Measurements from ENCODE around the gene PCSK2. TPM values are rescaled to one million over a fixed set of nuclear protein-coding genes. Genes with fewer than 3 reads are reported as not detected.

The PCSK2 gene
- total and polyA plus RNA-seq, 12 donors = 0.32 to 47.6 (median 5.3) TPM

- H3K4me1 ChIP-seq (replicated peaks in 1 of 2) = peaks cover 0 to 5% of the 10 kb centered on the region in 2 donors
- H3K4me3 ChIP-seq = no peak overlapping the region
- WGBS, 4 donors = 84 to 88% (median 84%) methylated on average over 4 to 10 of the region's 10 CpGs
- DNase-seq = no peak
- TF ChIP-seq POLR2A (IDR thresholded peaks at IDR 0.05) (no peak), CTCF (IDR thresholded peaks at IDR 0.05) (no peak)
- H3K9me3 ChIP-seq (replicated peaks in 1 of 3) = no peaks in the 10 kb centered on the region
- H3K36me3 ChIP-seq (replicated peaks in 1 of 2) = no peaks in the 10 kb centered on the region
- intact Hi-C loops (cut with DNase I) = no loop called here
- H3K27ac ChIP-seq = no peak overlapping the region
- H3K27me3 ChIP-seq = no peaks in the 10 kb centered on the region
Measured at GRCh38 chr20:17471606-17472187, 244.9 kb downstream of the PCSK2 start.

GRCh38 chr20:17473659-17474058, 246.8 kb downstream of the PCSK2 start:
- 57 to 82% (median 76%) methylated on average over 6 of the region's 6 CpGs for WGBS, 4 donors
- TF ChIP-seq POLR2A (IDR thresholded peaks at IDR 0.05) (no peak), CTCF (IDR thresholded peaks at IDR 0.05) (no peak)
- intact Hi-C loops (cut with DNase I) = no loop called here
- Histone ChIP-seq H3K4me1 (replicated peaks in 1 of 2) (peaks cover 0 to 5% of the 10 kb centered on the region in 2 donors), H3K9me3 (replicated peaks in 1 of 3) (no peaks in the 10 kb centered on the region), H3K36me3 (replicated peaks in 1 of 2) (no peaks in the 10 kb centered on the region), H3K27ac (no peak overlapping the region), H3K27me3 (no peaks in the 10 kb centered on the region), H3K4me3 (no peak overlapping the region)
- no peak for DNase-seq

GRCh38 chr20:17479063-17479657, 252.3 kb downstream of the PCSK2 start:
- TF ChIP-seq CTCF (IDR thresholded peaks at IDR 0.05) = no peak
- TF ChIP-seq POLR2A (IDR thresholded peaks at IDR 0.05) = no peak
- Histone ChIP-seq H3K4me1 (replicated peaks in 1 of 2) (peaks cover 0 to 5% of the 10 kb centered on the region in 2 donors), H3K27ac (no peak overlapping the region), H3K27me3 (no peaks in the 10 kb centered on the region), H3K36me3 (replicated peaks in 1 of 2) (no peaks in the 10 kb centered on the region), H3K4me3 (no peak overlapping the region), H3K9me3 (replicated peaks in 1 of 3) (no peaks in the 10 kb centered on the region)
- WGBS, 4 donors = 93 to 95% (median 95%) methylated on average over 21 to 23 of the region's 23 CpGs
- intact Hi-C loops (cut with DNase I) = no loop called here
- DNase-seq = no peak

- no peak for TF ChIP-seq CTCF (IDR thresholded peaks at IDR 0.05)
- no peak for TF ChIP-seq POLR2A (IDR thresholded peaks at IDR 0.05)
- intact Hi-C loops (cut with DNase I) = no loop called here
- Histone ChIP-seq H3K4me3 (no peak overlapping the region), H3K36me3 (replicated peaks in 1 of 2) (no peaks in the 10 kb centered on the region), H3K9me3 (replicated peaks in 1 of 3) (no peaks in the 10 kb centered on the region), H3K27me3 (no peaks in the 10 kb centered on the region), H3K4me1 (replicated peaks in 1 of 2) (peaks cover 0 to 5% of the 10 kb centered on the region in 2 donors), H3K27ac (no peak overlapping the region)
- 83 to 92% (median 88%) methylated on average over 11 of the region's 11 CpGs for WGBS, 4 donors
- DNase-seq = no peak
Measured at GRCh38 chr20:17480696-17481095, 253.9 kb downstream of the PCSK2 start.
